Measurements from ENCODE around the gene SAMD8. TPM values are rescaled to one million over a fixed set of nuclear protein-coding genes. Genes with fewer than 3 reads are reported as not detected.
"Not testable (repeated sequence)": the region's sequence is repeated elsewhere in the genome, so short reads cannot be mapped to it uniquely, and the experiment has no call there.

Gene SAMD8
- total RNA-seq, 1 donor from 2014 or later = 35.4 TPM

- H3K36me3 ChIP-seq (ENCODE audit: insufficient read depth, low read length) = no peaks in the 10 kb centered on the region
- peaks cover 7% of the 10 kb centered on the region for H3K36me3 Mint-ChIP-seq (ENCODE audit: low read depth, unreplicated experiment)
Observed at GRCh38 chr10:75186310-75186709, 74.9 kb downstream of the SAMD8 start.

GRCh38 chr10:75187961-75188426 lies 76.5 kb downstream of the SAMD8 start:
- Histone ChIP-seq H4K20me1 (ENCODE audit: insufficient read depth, low read length) (no peaks in the 10 kb centered on the region), H3K36me3 (ENCODE audit: insufficient read depth, low read length) (no peaks in the 10 kb centered on the region), H3K4me1 (ENCODE audit: insufficient read depth, low read length) (peaks cover 8% of the 10 kb centered on the region), H3K9me3 (ENCODE audit: insufficient read depth, low read depth, low read length) (no peaks in the 10 kb centered on the region), H3K27me3 (ENCODE audit: insufficient read depth, low read length) (no peaks in the 10 kb centered on the region), H3K4me3 (ENCODE audit: insufficient read depth, low read depth, low read length) (no peak overlapping the region), H2AFZ (ENCODE audit: low read depth, low read length) (no peak overlapping the region), H3K9ac (ENCODE audit: low read length) (no peak overlapping the region), H3K79me2 (ENCODE audit: insufficient read depth, low read length) (no peaks in the 10 kb centered on the region), H3K4me2 (ENCODE audit: low read length) (no peak overlapping the region), H3K27ac (ENCODE audit: low read depth, low read length) (no peak overlapping the region)
- no peak overlapping the region for H3K27ac Mint-ChIP-seq (ENCODE audit: unreplicated experiment)
- no peak overlapping the region for H3K4me3 Mint-ChIP-seq (ENCODE audit: unreplicated experiment)
- H3K27me3 Mint-ChIP-seq (ENCODE audit: low read depth, unreplicated experiment) = no peaks in the 10 kb centered on the region
- H3K4me1 Mint-ChIP-seq (ENCODE audit: low read depth, unreplicated experiment) = peaks cover 7% of the 10 kb centered on the region
- TF ChIP-seq CTCF (IDR thresholded peaks at IDR 0.05; ENCODE audit: insufficient read depth, low read depth, low read length) (peak; percentile 71), EZH2 (IDR thresholded peaks at IDR 0.05; ENCODE audit: insufficient read depth, low read length) (no peak)
- FAIRE-seq = no peak
- no peaks in the 10 kb centered on the region for H3K9me3 Mint-ChIP-seq (ENCODE audit: unreplicated experiment)
- peak; percentile 43 for DNase-seq (ENCODE audit: low read depth)
- no peaks in the 10 kb centered on the region for H3K36me3 Mint-ChIP-seq (ENCODE audit: low read depth, unreplicated experiment)

More at GRCh38 chr10:75186310-75186709, 74.9 kb downstream of the SAMD8 start:
- H4K20me1 ChIP-seq (ENCODE audit: insufficient read depth, low read length) = no peaks in the 10 kb centered on the region
- no peak for DNase-seq (ENCODE audit: low read depth)
- H3K27me3 ChIP-seq (ENCODE audit: insufficient read depth, low read length) = no peaks in the 10 kb centered on the region
- TF ChIP-seq EZH2 (IDR thresholded peaks at IDR 0.05; ENCODE audit: insufficient read depth, low read length) = no peak
- no peak for TF ChIP-seq CTCF (IDR thresholded peaks at IDR 0.05; ENCODE audit: insufficient read depth, low read depth, low read length)
- no peak overlapping the region for H3K4me2 ChIP-seq (ENCODE audit: low read length)
- H3K27me3 Mint-ChIP-seq (ENCODE audit: low read depth, unreplicated experiment) = no peaks in the 10 kb centered on the region
- H3K9ac ChIP-seq (ENCODE audit: low read length) = no peak overlapping the region
- H3K27ac ChIP-seq (ENCODE audit: low read depth, low read length) = no peak overlapping the region
- H3K4me1 Mint-ChIP-seq (ENCODE audit: low read depth, unreplicated experiment) = peaks cover 2% of the 10 kb centered on the region
- H3K4me3 Mint-ChIP-seq (ENCODE audit: unreplicated experiment) = no peak overlapping the region
- H3K27ac Mint-ChIP-seq (ENCODE audit: unreplicated experiment) = no peak overlapping the region
- no peak overlapping the region for H3K4me3 ChIP-seq (ENCODE audit: insufficient read depth, low read depth, low read length)
- no peak overlapping the region for H2AFZ ChIP-seq (ENCODE audit: low read depth, low read length)
- no peaks in the 10 kb centered on the region for H3K79me2 ChIP-seq (ENCODE audit: insufficient read depth, low read length)
- H3K9me3 Mint-ChIP-seq (ENCODE audit: unreplicated experiment) = no peaks in the 10 kb centered on the region
- no peaks in the 10 kb centered on the region for H3K4me1 ChIP-seq (ENCODE audit: insufficient read depth, low read length)
- H3K9me3 ChIP-seq (ENCODE audit: insufficient read depth, low read depth, low read length) = no peaks in the 10 kb centered on the region
- FAIRE-seq = no peak

- not testable (repeated sequence) for H3K27ac ChIP-seq (ENCODE audit: low read depth, low read length); FAIRE-seq; H3K9ac ChIP-seq (ENCODE audit: low read length)
Observed at GRCh38 chr10:75188522-75188921, 77.1 kb downstream of the SAMD8 start.

More at GRCh38 chr10:75188522-75188921, 77.1 kb downstream of the SAMD8 start:
- H3K27ac Mint-ChIP-seq (ENCODE audit: unreplicated experiment); H4K20me1 ChIP-seq (ENCODE audit: insufficient read depth, low read length); H3K4me1 Mint-ChIP-seq (ENCODE audit: low read depth, unreplicated experiment); H3K4me1 ChIP-seq (ENCODE audit: insufficient read depth, low read length); H2AFZ ChIP-seq (ENCODE audit: low read depth, low read length); H3K36me3 ChIP-seq (ENCODE audit: insufficient read depth, low read length); H3K4me3 ChIP-seq (ENCODE audit: insufficient read depth, low read depth, low read length); H3K79me2 ChIP-seq (ENCODE audit: insufficient read depth, low read length); H3K27me3 ChIP-seq (ENCODE audit: insufficient read depth, low read length); H3K4me3 Mint-ChIP-seq (ENCODE audit: unreplicated experiment); H3K9me3 ChIP-seq (ENCODE audit: insufficient read depth, low read depth, low read length); H3K36me3 Mint-ChIP-seq (ENCODE audit: low read depth, unreplicated experiment); H3K9me3 Mint-ChIP-seq (ENCODE audit: unreplicated experiment); H3K4me2 ChIP-seq (ENCODE audit: low read length); H3K27me3 Mint-ChIP-seq (ENCODE audit: low read depth, unreplicated experiment); DNase-seq (ENCODE audit: low read depth): not testable (repeated sequence)

Measured in astrocyte (in vitro differentiated cells and primary cell).